ENCODE data around the gene MAML2. TPM values are rescaled to one million over a fixed set of nuclear protein-coding genes. Genes with fewer than 3 reads are reported as not detected.

The MAML2 gene
- total and polyA plus RNA-seq, 2 experiments from 2014 or later = 2.0 to 7.1 TPM

- TF ChIP-seq ETS1 (IDR thresholded peaks at IDR 0.05) (no peak), NANOG (IDR thresholded peaks at IDR 0.05; ENCODE audit: borderline replicate concordance) (no peak), POLR2AphosphoS5 (IDR thresholded peaks at IDR 0.05; ENCODE audit: low read depth) (no peak), JUNB (IDR thresholded peaks at IDR 0.05; ENCODE audit: unreplicated experiment) (no peak), REST (IDR thresholded peaks at IDR 0.05; ENCODE audit: unreplicated experiment) (no peak), CTCF (conservative IDR thresholded peaks at IDR 0.05; ENCODE audit: low read depth in 2 of 2) (no peak), EZH2phosphoT487 (IDR thresholded peaks at IDR 0.05; ENCODE audit: unreplicated experiment) (no peak), ZNF114 (CRISPR knock-in tag; IDR thresholded peaks at IDR 0.05) (no peak)
Measured at GRCh38 chr11:96293109-96293508, 49.9 kb downstream of the MAML2 start (continued).

GRCh38 chr11:96292291-96293010 lies 50.5 kb downstream of the MAML2 start:
- ATAC-seq (no peak), DNase-seq (ENCODE audit: low spot score) (no peak)
- Histone ChIP-seq H3K79me2 (replicated peaks; ENCODE audit: insufficient read depth) (no peaks in the 10 kb centered on the region), H3K4me3 (no peak overlapping the region), H4K20me1 (replicated peaks; ENCODE audit: insufficient read depth) (no peaks in the 10 kb centered on the region), H3F3A (replicated peaks; ENCODE audit: low read depth) (no peaks in the 10 kb centered on the region), H2AFZ (no peak overlapping the region), H3K9me2 (ENCODE audit: insufficient read depth) (no peaks in the 10 kb centered on the region), H3K27me3 (ENCODE audit: insufficient read depth) (no peaks in the 10 kb centered on the region), H3K27ac (ENCODE audit: low read depth) (no peak overlapping the region), H3K4me2 (no peak overlapping the region), H3K36me3 (ENCODE audit: insufficient read depth) (no peaks in the 10 kb centered on the region), H3K4me1 (ENCODE audit: insufficient read depth) (no peaks in the 10 kb centered on the region; the same call in 1 of the 2 replicates)
- Mint-ChIP-seq H3K36me3 (ENCODE audit: low read depth) (no peaks in the 10 kb centered on the region), H3K27me3 (ENCODE audit: insufficient read depth, low read depth, poor library complexity) (no peaks in the 10 kb centered on the region), H3K9me3 (no peaks in the 10 kb centered on the region), H3K4me1 (peaks cover 19% of the 10 kb centered on the region), H3K27ac (no peak overlapping the region), H3K4me3 (no peak overlapping the region)
- TF ChIP-seq ETS1 (IDR thresholded peaks at IDR 0.05) = no peak
- no peak for TF ChIP-seq CREB1 (CRISPR knock-in tag; IDR thresholded peaks at IDR 0.05; ENCODE audit: low read depth)
- no peak for TF ChIP-seq ZNF462 (CRISPR knock-in tag; IDR thresholded peaks at IDR 0.05)
- TF ChIP-seq NANOG (IDR thresholded peaks at IDR 0.05; ENCODE audit: borderline replicate concordance) = no peak
- no peak for TF ChIP-seq EZH2phosphoT487 (IDR thresholded peaks at IDR 0.05; ENCODE audit: unreplicated experiment)
- no peak for TF ChIP-seq JUNB (IDR thresholded peaks at IDR 0.05; ENCODE audit: unreplicated experiment)
- TF ChIP-seq ZNF114 (CRISPR knock-in tag; IDR thresholded peaks at IDR 0.05) = no peak

Measured in GM23338 (cell line).